Caco-2 (cell line): ENCODE results near the gene LRRC47. TPM values are rescaled to one million over a fixed set of nuclear protein-coding genes. Genes with fewer than 3 reads are reported as not detected.
"Not testable (repeated sequence)": the region's sequence is repeated elsewhere in the genome, so short reads cannot be mapped to it uniquely, and the experiment has no call there.

Source experiments
- BruUV-seq: library from RNA; stranded (reverse); fragments of 400-500 nt; replicated peaks from 2 replicates; lab custom pipeline; 2021; lab: Mats Ljungman, UMichigan
- CTCF ChIA-PET: fragments of 300-600 bp; sonication (Branson Sonifier 250); formaldehyde crosslinking; loops from one replicate; lab custom pipeline; 2022; ENCODE audit warnings: antibody characterized with exemption; lab: Charles Lee
- POLR2A ChIA-PET: fragments of 300-600 bp; sonication (Branson Sonifier 250); formaldehyde crosslinking; loops from one replicate; lab custom pipeline; 2022; ENCODE audit warnings: antibody characterized with exemption; lab: Charles Lee
- DNase-seq, 2 experiments: peaks; one replicate each; pipeline versions ENCODE4 v3.0.0 to v3.0.0-alpha.2; 2020 to 2022
- H3K27me3 ChIP-seq: replicated peaks from 2 replicates; pipeline ENCODE4 v1.6.0; 2011; ENCODE audit warnings: low read length; ENCODE audit not compliant: control insufficient read depth, insufficient read depth
- H3K36me3 ChIP-seq: 2 replicates; pipeline ENCODE4 v1.5.1; 2011; ENCODE audit warnings: low read length; ENCODE audit not compliant: control insufficient read depth, insufficient read depth
- H3K4me1 ChIP-seq: fragments of 250-450 bp; sonication (Bioruptor Pico); 2 replicates; pipeline ENCODE4 v1.5.1; 2020; ENCODE audit warnings: mild to moderate bottlenecking
- H3K4me3 ChIP-seq: 2 replicates; pipeline ENCODE4 v1.5.1; 2011; ENCODE audit warnings: low read depth, mild to moderate bottlenecking, control low read depth, low read length
- H3K9me3 ChIP-seq: fragments of 250-450 bp; sonication (Bioruptor Pico); 2 replicates; pipeline ENCODE4 v1.5.1; 2020; ENCODE audit warnings: mild to moderate bottlenecking, moderate library complexity
- H3K27ac Mint-ChIP-seq: one replicate; pipeline ENCODE4 v1.8.0; 2022; ENCODE audit warnings: mixed read lengths; ENCODE audit not compliant: unreplicated experiment
- H3K27me3 Mint-ChIP-seq: one replicate; pipeline ENCODE4 v1.8.0; 2022; ENCODE audit warnings: mixed read lengths; ENCODE audit not compliant: insufficient read depth, unreplicated experiment
- H3K36me3 Mint-ChIP-seq: one replicate; pipeline ENCODE4 v1.8.0; 2022; ENCODE audit warnings: mild to moderate bottlenecking, mixed read lengths; ENCODE audit not compliant: insufficient read depth, unreplicated experiment
- H3K4me1 Mint-ChIP-seq: one replicate; pipeline ENCODE4 v1.8.0; 2022; ENCODE audit warnings: low read depth, mixed read lengths; ENCODE audit not compliant: unreplicated experiment
- H3K4me3 Mint-ChIP-seq: one replicate; pipeline ENCODE4 v1.8.0; 2022; ENCODE audit warnings: mild to moderate bottlenecking, moderate library complexity, mixed read lengths; ENCODE audit not compliant: unreplicated experiment
- H3K9me3 Mint-ChIP-seq: one replicate; pipeline ENCODE4 v1.8.0; 2022; ENCODE audit warnings: mixed read lengths; ENCODE audit not compliant: unreplicated experiment
- intact Hi-C: fragments of 100-400 bp; cut with micrococcal nuclease; formaldehyde crosslinking; loops from one replicate; pipeline ENCODE4 v1.10.0; 2022; ENCODE audit not compliant: unreplicated experiment
- total RNA-seq: library from RNA; stranded (reverse); gene quantifications from 2 replicates; pipeline ENCODE4 v1.2.3, GENCODE V29; 2022
- TF ChIP-seq, protein P1 (sequence below), 2 experiments: fragments of 200-600 bp in 1 of 2; IDR thresholded peaks; 1 replicate in 1 of 2; 2 replicates in 1 of 2; pipeline versions ENCODE4 v1.5.1 to v1.8.0; 2011 to 2022; ENCODE audit warnings: antibody characterized with exemption in 1 of 2, control low read depth in 1 of 2, inconsistent platforms in 1 of 2, low read depth in 1 of 2, low read length in 1 of 2, mild to moderate bottlenecking in 1 of 2, moderate library complexity in 1 of 2; ENCODE audit not compliant: insufficient read depth in 1 of 2, severe bottlenecking in 1 of 2, unreplicated experiment in 1 of 2

LRRC47 gene
- total RNA-seq, 1 experiment from 2014 or later = 48.5 TPM

DNA sequence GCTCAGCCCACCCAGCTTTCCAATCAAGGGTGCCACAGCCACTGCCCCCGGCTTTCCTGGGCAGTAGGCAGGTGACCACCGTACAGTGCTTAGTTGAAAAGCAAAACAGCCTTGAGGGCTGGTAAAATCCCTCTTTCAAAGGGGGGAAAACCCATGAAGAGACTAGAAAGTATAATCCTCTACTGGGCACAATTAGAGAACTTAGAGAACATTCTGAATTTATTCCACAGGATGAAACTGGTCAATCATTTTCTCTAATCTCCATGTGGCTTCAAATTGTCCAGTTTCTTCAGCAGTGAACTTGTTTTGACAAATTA lies 15.3 kb upstream of the LRRC47 start:
- H3K27me3 ChIP-seq = no peaks in the 10 kb centered on the region
- H3K4me3 Mint-ChIP-seq = no peak overlapping the region
- POLR2A ChIA-PET = no interaction called here

DNA sequence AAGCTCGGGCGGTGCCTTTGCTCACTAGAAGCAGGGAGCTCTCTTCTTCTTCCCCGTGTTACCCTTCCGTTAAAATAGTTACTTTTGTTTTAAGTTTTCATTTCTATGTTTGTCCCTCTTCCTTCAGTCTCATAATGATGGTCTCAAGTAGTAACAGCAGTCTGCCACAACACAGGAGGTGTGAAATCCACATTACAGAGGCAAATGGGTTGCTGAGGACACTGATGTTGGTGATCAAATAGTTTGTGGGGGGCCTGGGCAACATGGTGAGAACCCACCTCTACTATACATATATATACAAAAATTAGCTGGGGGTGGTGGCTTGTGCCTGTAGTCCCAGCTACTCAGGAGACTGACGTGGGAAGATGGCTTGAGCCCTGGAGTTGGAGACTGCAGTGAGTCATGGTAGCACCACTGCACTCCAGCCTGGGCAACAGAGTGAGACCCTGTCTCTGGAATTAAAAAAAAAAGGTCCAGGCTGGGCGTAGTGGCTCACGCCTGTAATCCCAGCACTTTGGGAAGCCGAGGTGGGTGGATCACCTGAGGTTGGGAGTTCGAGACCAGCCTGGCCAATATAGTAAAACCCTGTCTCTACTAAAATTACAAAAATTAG lies 14.0 kb upstream of the LRRC47 start:
- H3K4me1 Mint-ChIP-seq, H3K4me3 ChIP-seq, H3K27me3 ChIP-seq, H3K9me3 ChIP-seq, H3K27me3 Mint-ChIP-seq, intact Hi-C loops, H3K36me3 ChIP-seq, DNase-seq, H3K27ac Mint-ChIP-seq, POLR2A ChIA-PET, BruUV-seq, CTCF ChIA-PET, H3K36me3 Mint-ChIP-seq, H3K4me3 Mint-ChIP-seq, H3K4me1 ChIP-seq: not testable (repeated sequence)
- peaks cover 21% of the 10 kb centered on the region for H3K9me3 Mint-ChIP-seq

More for the DNA sequence above, 15.3 kb upstream of the LRRC47 start:
- Histone ChIP-seq H3K4me1 (no peaks in the 10 kb centered on the region), H3K4me3 (no peak overlapping the region), H3K36me3 (no peaks in the 10 kb centered on the region), H3K9me3 (no peaks in the 10 kb centered on the region; the same call in 1 of the 2 replicates)
- intact Hi-C loops = no loop called here
- H3K9me3 Mint-ChIP-seq = peaks cover 10% of the 10 kb centered on the region
- BruUV-seq = no TSS peak
- CTCF ChIA-PET = no interaction called here
- no peak overlapping the region for H3K27ac Mint-ChIP-seq
- DNase-seq = no peak
- H3K36me3 Mint-ChIP-seq = no peaks in the 10 kb centered on the region
- H3K4me1 Mint-ChIP-seq = no peaks in the 10 kb centered on the region
- H3K27me3 Mint-ChIP-seq = no peaks in the 10 kb centered on the region
- TF ChIP-seq, protein P1, sequence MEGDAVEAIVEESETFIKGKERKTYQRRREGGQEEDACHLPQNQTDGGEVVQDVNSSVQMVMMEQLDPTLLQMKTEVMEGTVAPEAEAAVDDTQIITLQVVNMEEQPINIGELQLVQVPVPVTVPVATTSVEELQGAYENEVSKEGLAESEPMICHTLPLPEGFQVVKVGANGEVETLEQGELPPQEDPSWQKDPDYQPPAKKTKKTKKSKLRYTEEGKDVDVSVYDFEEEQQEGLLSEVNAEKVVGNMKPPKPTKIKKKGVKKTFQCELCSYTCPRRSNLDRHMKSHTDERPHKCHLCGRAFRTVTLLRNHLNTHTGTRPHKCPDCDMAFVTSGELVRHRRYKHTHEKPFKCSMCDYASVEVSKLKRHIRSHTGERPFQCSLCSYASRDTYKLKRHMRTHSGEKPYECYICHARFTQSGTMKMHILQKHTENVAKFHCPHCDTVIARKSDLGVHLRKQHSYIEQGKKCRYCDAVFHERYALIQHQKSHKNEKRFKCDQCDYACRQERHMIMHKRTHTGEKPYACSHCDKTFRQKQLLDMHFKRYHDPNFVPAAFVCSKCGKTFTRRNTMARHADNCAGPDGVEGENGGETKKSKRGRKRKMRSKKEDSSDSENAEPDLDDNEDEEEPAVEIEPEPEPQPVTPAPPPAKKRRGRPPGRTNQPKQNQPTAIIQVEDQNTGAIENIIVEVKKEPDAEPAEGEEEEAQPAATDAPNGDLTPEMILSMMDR (IDR thresholded peaks at IDR 0.05; ENCODE audit: insufficient read depth in 1 of 2, low read depth in 1 of 2, low read length in 1 of 2, severe bottlenecking in 1 of 2, unreplicated experiment in 1 of 2) = no peak

DNA sequence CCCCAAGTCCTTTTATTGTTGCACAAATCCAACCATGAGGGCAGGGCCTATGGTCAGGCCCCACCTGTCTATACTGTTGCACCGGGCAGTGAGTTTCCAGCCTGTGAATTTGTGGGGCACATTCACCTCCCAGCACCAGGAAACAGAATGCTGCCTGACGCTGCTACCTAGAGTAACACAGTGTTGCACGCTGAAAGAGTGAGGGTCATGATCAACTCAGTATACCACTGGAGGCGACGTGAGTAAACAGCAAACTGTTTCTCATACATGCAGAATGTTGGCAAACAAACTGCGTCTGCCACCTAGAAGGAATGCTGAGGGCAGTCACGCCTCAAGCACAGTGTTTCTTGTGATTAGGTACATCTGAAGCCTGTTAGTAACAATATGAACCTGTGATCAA lies 13.4 kb upstream of the LRRC47 start:
- Mint-ChIP-seq H3K4me1 (no peaks in the 10 kb centered on the region), H3K27ac (no peak overlapping the region), H3K27me3 (no peaks in the 10 kb centered on the region), H3K4me3 (no peak overlapping the region), H3K36me3 (no peaks in the 10 kb centered on the region), H3K9me3 (peaks cover 22% of the 10 kb centered on the region)
- BruUV-seq = no TSS peak
- ChIA-PET CTCF (no interaction called here), POLR2A (no interaction called here)
- Histone ChIP-seq H3K27me3 (no peaks in the 10 kb centered on the region), H3K9me3 (no peaks in the 10 kb centered on the region; the same call in 1 of the 2 replicates), H3K4me1 (no peaks in the 10 kb centered on the region), H3K36me3 (no peaks in the 10 kb centered on the region), H3K4me3 (no peak overlapping the region)
- intact Hi-C loops = no loop called here
- TF ChIP-seq, protein P1 (IDR thresholded peaks at IDR 0.05; ENCODE audit: insufficient read depth in 1 of 2, low read depth in 1 of 2, low read length in 1 of 2, severe bottlenecking in 1 of 2, unreplicated experiment in 1 of 2) = no peak
- DNase-seq = no peak
